Esophagus squamous epithelium (tissue), 5 donors: ENCODE data around the gene DLG2. TPM values are rescaled to one million over a fixed set of nuclear protein-coding genes. Genes with fewer than 3 reads are reported as not detected.
"Not testable (repeated sequence)": the region's sequence is repeated elsewhere in the genome, so short reads cannot be mapped to it uniquely, and the experiment has no call there.

ENCODE experiments used
- DNase-seq: peaks from one replicate; lab custom pipeline; 2025; lab: John Stamatoyannopoulos, UW
- H3K27ac ChIP-seq, 4 donors: fragments of 200-600 bp; sonication (generic); one replicate each; pipeline ENCODE4 v1.5.1; 2016 to 2019; ENCODE audit warnings: mild to moderate bottlenecking in 1 of 4
- H3K27me3 ChIP-seq, 4 donors: fragments of 200-600 bp; sonication (generic); 1 replicate in 3 of 4; 2 replicates in 1 of 4; pipeline versions ENCODE4 v1.5.1 to v1.6.0; 2017 to 2021; ENCODE audit warnings: antibody characterized with exemption in 1 of 4
- H3K36me3 ChIP-seq, 3 donors: fragments of 200-600 bp; sonication (generic); one replicate each; pipeline ENCODE4 v1.5.1; 2016 to 2019
- H3K4me1 ChIP-seq, 3 donors: fragments of 200-600 bp; sonication (generic); one replicate each; pipeline ENCODE4 v1.5.1; 2017 to 2019
- H3K4me3 ChIP-seq, 4 donors: fragments of 200-600 bp; sonication (generic); 1 replicate in 3 of 4; 2 replicates in 1 of 4; pipeline ENCODE4 v1.5.1; 2016 to 2019; ENCODE audit warnings: mild to moderate bottlenecking in 2 of 4, moderate library complexity in 1 of 4
- H3K9me3 ChIP-seq, 3 donors: fragments of 200-600 bp; sonication (generic); one replicate each; pipeline ENCODE4 v1.5.1; 2016 to 2019
- POLR2A ChIP-seq, 4 donors: fragments of 450-650 bp; IDR thresholded peaks; one replicate each; pipeline ENCODE4 v1.6.1; 2017; ENCODE audit warnings: antibody characterized with exemption in 4 of 4, mild to moderate bottlenecking in 4 of 4, moderate library complexity in 3 of 4
- WGBS, 2 donors: methylation state at CpG; one replicate each; pipeline ENCODE4 v1.1.5; 2018; 5-methylcytosine and 5-hydroxymethylcytosine counted together
- intact Hi-C: fragments of 100-400 bp; cut with DNase I; formaldehyde crosslinking; loops from one replicate; pipeline ENCODE4 v1.15.0; 2022
- total RNA-seq, 4 donors: library from RNA; depleted of rRNA; stranded (reverse); fragments of >200 nt; gene quantifications; one replicate each; pipeline ENCODE4 v1.1.0, GENCODE V29; 2016
- TF ChIP-seq, protein P1 (sequence below), 6 experiments: fragments of 450-650 bp in 4 of 6; fragments of 200-600 bp in 2 of 6; sonication (generic) in 2 of 6; IDR thresholded peaks; one replicate each; pipeline ENCODE4 v1.5.1; 2016 to 2019; ENCODE audit warnings: antibody characterized with exemption in 6 of 6, mild to moderate bottlenecking in 4 of 6, moderate library complexity in 4 of 6
- donor health status: DM: yes; HTN: yes; CAD: no.

Gene DLG2
- total RNA-seq, 4 donors from 2014 or later: 2.9 to 27.7 (median 12.6) TPM

GRCh38 chr11:85355921-85356320 is 271.2 kb downstream of the DLG2 start:
- H3K27me3 ChIP-seq: no peaks in the 10 kb centered on the region
- no peak overlapping the region for H3K27ac ChIP-seq
- no peak for DNase-seq
- intact Hi-C loops: no loop called here
- H3K4me1 ChIP-seq: no peaks in the 10 kb centered on the region
- no peak overlapping the region for H3K4me3 ChIP-seq
- no peak for TF ChIP-seq POLR2A (IDR thresholded peaks at IDR 0.05)
- TF ChIP-seq, protein P1, sequence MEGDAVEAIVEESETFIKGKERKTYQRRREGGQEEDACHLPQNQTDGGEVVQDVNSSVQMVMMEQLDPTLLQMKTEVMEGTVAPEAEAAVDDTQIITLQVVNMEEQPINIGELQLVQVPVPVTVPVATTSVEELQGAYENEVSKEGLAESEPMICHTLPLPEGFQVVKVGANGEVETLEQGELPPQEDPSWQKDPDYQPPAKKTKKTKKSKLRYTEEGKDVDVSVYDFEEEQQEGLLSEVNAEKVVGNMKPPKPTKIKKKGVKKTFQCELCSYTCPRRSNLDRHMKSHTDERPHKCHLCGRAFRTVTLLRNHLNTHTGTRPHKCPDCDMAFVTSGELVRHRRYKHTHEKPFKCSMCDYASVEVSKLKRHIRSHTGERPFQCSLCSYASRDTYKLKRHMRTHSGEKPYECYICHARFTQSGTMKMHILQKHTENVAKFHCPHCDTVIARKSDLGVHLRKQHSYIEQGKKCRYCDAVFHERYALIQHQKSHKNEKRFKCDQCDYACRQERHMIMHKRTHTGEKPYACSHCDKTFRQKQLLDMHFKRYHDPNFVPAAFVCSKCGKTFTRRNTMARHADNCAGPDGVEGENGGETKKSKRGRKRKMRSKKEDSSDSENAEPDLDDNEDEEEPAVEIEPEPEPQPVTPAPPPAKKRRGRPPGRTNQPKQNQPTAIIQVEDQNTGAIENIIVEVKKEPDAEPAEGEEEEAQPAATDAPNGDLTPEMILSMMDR (IDR thresholded peaks at IDR 0.05): no peak
- no peaks in the 10 kb centered on the region for H3K36me3 ChIP-seq
- no peaks in the 10 kb centered on the region for H3K9me3 ChIP-seq

- H3K4me1 ChIP-seq, H3K27me3 ChIP-seq, H3K4me3 ChIP-seq, DNase-seq, intact Hi-C loops, H3K36me3 ChIP-seq, H3K27ac ChIP-seq: not testable (repeated sequence)
- WGBS, 2 donors: 83 to 100% methylated on average over 2 of the region's 2 CpGs
- peaks cover 0 to 15% (median 0%) of the 10 kb centered on the region in 3 donors for H3K9me3 ChIP-seq
Observed at GRCh38 chr11:85349539-85349938, 277.6 kb downstream of the DLG2 start.

DNA sequence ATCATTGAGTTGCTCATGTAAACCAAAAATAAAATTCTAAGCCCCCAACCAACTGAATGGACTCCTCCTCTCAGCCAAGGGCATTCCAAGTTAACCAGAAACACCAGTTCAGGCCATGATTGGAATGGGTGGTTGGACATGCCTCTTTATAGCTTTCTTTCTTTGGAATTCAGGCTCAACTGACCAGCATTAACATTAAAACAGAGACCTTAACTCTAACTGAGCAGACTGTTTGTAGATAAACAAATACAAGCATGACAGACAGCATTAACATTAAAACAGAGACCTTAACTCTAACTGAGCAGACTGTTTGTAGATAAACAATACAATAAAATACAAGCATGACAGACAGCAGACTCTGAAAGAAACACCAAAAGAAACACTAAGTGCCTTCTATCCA is 278.2 kb downstream of the DLG2 start:
- TF ChIP-seq, protein P1 (IDR thresholded peaks at IDR 0.05): no peak
- no peak for TF ChIP-seq POLR2A (IDR thresholded peaks at IDR 0.05)
- Histone ChIP-seq H3K27me3 (no peaks in the 10 kb centered on the region), H3K27ac (no peak overlapping the region), H3K9me3 (peaks cover 0 to 15% (median 0%) of the 10 kb centered on the region in 3 donors), H3K36me3 (no peaks in the 10 kb centered on the region), H3K4me3 (no peak overlapping the region), H3K4me1 (no peaks in the 10 kb centered on the region)
- intact Hi-C loops: no loop called here
- no peak for DNase-seq

DNA sequence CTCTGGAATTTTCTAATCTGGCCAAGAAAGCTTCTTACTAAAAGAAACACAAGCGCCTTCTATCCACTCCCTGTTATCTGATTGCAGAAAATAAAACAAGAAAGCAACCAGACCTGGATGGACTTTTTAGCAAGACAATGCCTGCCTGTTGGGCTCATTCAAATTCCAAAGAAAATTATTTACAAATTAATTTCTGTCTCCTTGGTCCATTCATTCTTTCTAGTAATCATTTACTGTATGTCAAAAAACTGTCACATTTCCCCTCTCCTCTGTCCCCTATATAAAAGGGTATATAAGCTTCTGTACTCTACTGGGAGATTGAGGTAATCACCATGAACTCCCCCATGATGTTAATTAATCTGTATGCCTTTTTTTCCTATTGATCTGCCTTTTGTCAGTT is 279.9 kb downstream of the DLG2 start:
- Histone ChIP-seq H3K4me3 (no peak overlapping the region), H3K27me3 (no peaks in the 10 kb centered on the region), H3K9me3 (peaks cover 0 to 15% (median 0%) of the 10 kb centered on the region in 3 donors), H3K27ac (no peak overlapping the region), H3K36me3 (no peaks in the 10 kb centered on the region), H3K4me1 (no peaks in the 10 kb centered on the region)
- no peak for DNase-seq
- intact Hi-C loops: no loop called here
- TF ChIP-seq, protein P1 (IDR thresholded peaks at IDR 0.05): no peak
- 39 to 57% methylated on average over 1 of the region's 1 CpG for WGBS, 2 donors

GRCh38 chr11:85346484-85346883 is 280.7 kb downstream of the DLG2 start:
- Histone ChIP-seq H3K4me1 (no peaks in the 10 kb centered on the region), H3K27me3 (no peaks in the 10 kb centered on the region), H3K36me3 (no peaks in the 10 kb centered on the region), H3K4me3 (no peak overlapping the region), H3K9me3 (peaks cover 0 to 15% (median 0%) of the 10 kb centered on the region in 3 donors), H3K27ac (no peak overlapping the region)
- WGBS, 2 donors: 88 to 92% methylated on average over 6 of the region's 6 CpGs
- TF ChIP-seq, protein P1 (IDR thresholded peaks at IDR 0.05): no peak
- TF ChIP-seq POLR2A (IDR thresholded peaks at IDR 0.05): no peak
- intact Hi-C loops: no loop called here
- no peak for DNase-seq

- H3K4me1 ChIP-seq, intact Hi-C loops, H3K27ac ChIP-seq, H3K36me3 ChIP-seq, H3K27me3 ChIP-seq, H3K4me3 ChIP-seq, DNase-seq: not testable (repeated sequence)
- peaks cover 0 to 18% (median 6%) of the 10 kb centered on the region in 3 donors for H3K9me3 ChIP-seq
- WGBS, 2 donors: 78 to 83% methylated on average over 3 of the region's 3 CpGs
Observed at GRCh38 chr11:85340846-85341245, 286.3 kb downstream of the DLG2 start.
